ENCODE measurements around the gene MIER2. TPM values are rescaled to one million over a fixed set of nuclear protein-coding genes. Genes with fewer than 3 reads are reported as not detected.
"Not testable (repeated sequence)": the region's sequence is repeated elsewhere in the genome, so short reads cannot be mapped to it uniquely, and the experiment has no call there.

MIER2 gene
- 10 to 100 TPM; 13.0 to 13.9 TPM for polyA plus RNA-seq

GRCh38 chr19:344625-345319, at the start of gene MIER2:
Gene MIER2, minus strand, starts transcription at chr19:344796. Its CDS starts 14 bp downstream, at chr19:344782.
- WGBS, 2 donors, result 9% methylated on average over 58 to 77 of the region's 77 CpGs
- Histone ChIP-seq H3K9me3 (ENCODE audit: control insufficient read depth in 2 of 2, insufficient read depth in 1 of 2, low read depth in 1 of 2, low read length in 1 of 2) (no peaks in the 10 kb centered on the region), H3K27ac (ENCODE audit: low read depth in 2 of 2, low read length in 1 of 2) (peak within 1 kb of the TSS; percentile 56 to 69), H3K4me3 (ENCODE audit: low read depth in 1 of 2, low read length in 2 of 2) (peak within 1 kb of the TSS; percentile 70 to 90), H3K27me3 (ENCODE audit: control insufficient read depth in 1 of 2, insufficient read depth in 2 of 2, low read length in 2 of 2) (no peaks in the 10 kb centered on the region), H3K36me3 (ENCODE audit: control insufficient read depth in 2 of 2, insufficient read depth in 2 of 2, low read length in 1 of 2) (no peaks in the 10 kb centered on the region), H3K4me1 (ENCODE audit: control insufficient read depth in 2 of 2, insufficient read depth in 2 of 2, low read length in 1 of 2) (peaks cover 3 to 32% of the 10 kb centered on the region in 2 donors)

DNA sequence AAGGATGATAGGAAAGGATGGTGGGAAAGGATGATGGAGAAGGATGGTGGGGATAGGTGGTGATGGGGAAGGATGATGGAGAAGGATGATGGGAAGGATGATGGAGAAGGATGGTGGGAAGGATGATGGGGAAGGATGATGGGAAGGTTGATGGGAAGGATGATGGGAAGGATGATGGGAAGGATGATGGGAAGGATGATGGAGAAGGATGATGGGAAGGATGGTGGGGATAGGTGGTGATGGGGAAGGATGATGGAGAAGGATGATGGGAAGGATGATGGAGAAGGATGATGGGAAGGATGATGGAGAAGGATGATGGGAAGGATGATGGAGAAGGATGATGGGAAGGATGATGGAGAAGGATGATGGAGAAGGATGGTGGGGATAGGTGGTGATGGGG, 49.0 kb upstream of the MIER2 start:
- not testable (repeated sequence) for H3K27ac ChIP-seq (ENCODE audit: low read depth in 2 of 2, low read length in 1 of 2); H3K9me3 ChIP-seq (ENCODE audit: control insufficient read depth in 2 of 2, insufficient read depth in 1 of 2, low read depth in 1 of 2, low read length in 1 of 2); H3K4me3 ChIP-seq (ENCODE audit: low read depth in 1 of 2, low read length in 2 of 2); H3K36me3 ChIP-seq (ENCODE audit: control insufficient read depth in 2 of 2, insufficient read depth in 2 of 2, low read length in 1 of 2); H3K4me1 ChIP-seq (ENCODE audit: control insufficient read depth in 2 of 2, insufficient read depth in 2 of 2, low read length in 1 of 2); H3K27me3 ChIP-seq (ENCODE audit: control insufficient read depth in 1 of 2, insufficient read depth in 2 of 2, low read length in 2 of 2)

DNA sequence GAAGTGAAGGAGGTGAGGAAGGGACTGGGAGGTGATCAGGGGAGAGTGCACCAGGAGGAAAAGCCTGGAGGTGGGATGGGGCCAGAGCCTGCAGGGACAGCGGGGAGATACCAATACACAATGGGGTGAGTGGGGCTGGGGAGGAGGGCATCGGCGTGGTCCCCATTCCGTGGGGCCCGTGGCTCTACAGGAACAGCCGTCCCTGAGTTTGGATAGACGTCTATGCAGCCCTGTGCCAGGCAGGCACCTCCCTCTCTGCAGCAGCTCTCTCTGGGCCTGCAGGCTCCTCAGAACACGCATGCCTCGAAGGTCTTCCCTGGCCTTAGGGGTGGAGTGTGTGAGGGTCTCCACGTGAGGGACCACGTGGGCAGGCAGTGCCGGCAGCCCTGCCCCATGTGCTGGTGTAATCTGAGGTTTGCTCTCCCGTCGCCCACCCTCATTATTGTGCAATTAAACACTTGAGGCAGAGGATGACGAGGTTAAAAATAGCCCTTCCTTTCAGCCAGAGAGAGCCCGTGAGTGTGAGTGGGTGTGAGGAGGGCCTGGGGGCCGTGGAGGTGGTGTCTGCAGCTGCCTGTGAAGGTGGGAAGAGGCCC, 47.9 kb upstream of the MIER2 start:
- no peaks in the 10 kb centered on the region for H3K36me3 ChIP-seq (ENCODE audit: control insufficient read depth in 2 of 2, insufficient read depth in 2 of 2, low read length in 1 of 2)
- H3K27ac ChIP-seq (ENCODE audit: low read depth in 2 of 2, low read length in 1 of 2), result no peak overlapping the region
- no peaks in the 10 kb centered on the region for H3K27me3 ChIP-seq (ENCODE audit: control insufficient read depth in 1 of 2, insufficient read depth in 2 of 2, low read length in 2 of 2)
- no peaks in the 10 kb centered on the region for H3K4me1 ChIP-seq (ENCODE audit: control insufficient read depth in 2 of 2, insufficient read depth in 2 of 2, low read length in 1 of 2)
- WGBS, 2 donors, result 64 to 65% methylated on average over 17 of the region's 17 CpGs
- H3K4me3 ChIP-seq (ENCODE audit: low read depth in 1 of 2, low read length in 2 of 2), result no peak overlapping the region
- peaks cover 0 to 4% of the 10 kb centered on the region in 2 donors for H3K9me3 ChIP-seq (ENCODE audit: control insufficient read depth in 2 of 2, insufficient read depth in 1 of 2, low read depth in 1 of 2, low read length in 1 of 2)

DNA sequence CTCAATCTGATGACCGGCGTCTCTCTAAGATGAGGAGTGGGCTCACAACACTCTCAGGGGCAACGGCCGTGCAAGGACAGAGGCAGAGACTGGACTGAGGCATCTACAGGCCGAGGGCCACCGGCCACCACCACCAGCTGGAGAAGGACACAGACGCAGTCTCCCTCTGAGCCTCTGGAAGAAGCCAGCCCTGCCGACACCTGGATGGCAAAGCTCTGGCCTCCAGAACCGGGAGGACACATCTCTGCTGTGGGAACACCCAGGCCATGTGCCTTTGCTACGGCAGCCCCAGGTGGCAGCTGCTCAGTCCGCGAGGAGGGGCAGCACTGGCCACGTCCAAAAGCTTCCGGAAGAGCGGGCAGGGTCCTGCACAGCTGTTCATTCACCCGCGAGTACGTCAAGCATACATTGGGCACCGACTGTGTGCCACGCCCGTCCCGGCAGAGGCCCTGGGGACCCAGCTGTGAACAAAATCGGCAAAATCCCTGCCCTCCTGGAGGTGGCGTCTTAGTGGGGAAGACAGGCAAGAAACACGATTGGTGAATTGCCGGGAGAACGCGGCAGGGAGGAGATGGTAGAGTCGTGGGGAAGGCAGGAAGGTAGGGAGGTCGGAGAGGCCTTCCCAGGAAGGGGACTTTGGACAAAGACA, 47.3 kb upstream of the MIER2 start:
- H3K4me3 ChIP-seq (ENCODE audit: low read depth in 1 of 2, low read length in 2 of 2), result no peak overlapping the region
- H3K36me3 ChIP-seq (ENCODE audit: control insufficient read depth in 2 of 2, insufficient read depth in 2 of 2, low read length in 1 of 2), result no peaks in the 10 kb centered on the region
- H3K4me1 ChIP-seq (ENCODE audit: control insufficient read depth in 2 of 2, insufficient read depth in 2 of 2, low read length in 1 of 2), result no peaks in the 10 kb centered on the region
- 86 to 89% methylated on average over 30 of the region's 30 CpGs for WGBS, 2 donors
- peaks cover 0 to 4% of the 10 kb centered on the region in 2 donors for H3K9me3 ChIP-seq (ENCODE audit: control insufficient read depth in 2 of 2, insufficient read depth in 1 of 2, low read depth in 1 of 2, low read length in 1 of 2)
- no peaks in the 10 kb centered on the region for H3K27me3 ChIP-seq (ENCODE audit: control insufficient read depth in 1 of 2, insufficient read depth in 2 of 2, low read length in 2 of 2)
- H3K27ac ChIP-seq (ENCODE audit: low read depth in 2 of 2, low read length in 1 of 2), result no peak overlapping the region

DNA sequence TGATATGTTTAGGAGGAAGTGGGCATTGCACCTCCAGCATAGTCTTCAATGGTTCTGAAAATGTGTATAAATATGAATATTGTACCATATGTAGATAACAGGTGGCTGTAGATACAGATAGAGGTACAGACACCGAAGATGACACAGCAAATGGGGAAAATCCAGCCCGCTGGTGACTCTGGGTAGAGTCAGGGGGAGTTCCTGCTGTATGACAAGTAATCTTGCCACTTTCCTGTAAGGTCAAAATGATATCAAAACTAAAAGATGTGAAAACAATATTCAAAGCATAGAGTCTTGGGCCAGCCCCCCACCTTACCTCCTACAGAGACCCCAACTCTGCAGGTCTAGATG, 46.6 kb upstream of the MIER2 start:
- Histone ChIP-seq H3K27ac (ENCODE audit: low read depth in 2 of 2, low read length in 1 of 2) (no peak overlapping the region), H3K27me3 (ENCODE audit: control insufficient read depth in 1 of 2, insufficient read depth in 2 of 2, low read length in 2 of 2) (no peaks in the 10 kb centered on the region), H3K36me3 (ENCODE audit: control insufficient read depth in 2 of 2, insufficient read depth in 2 of 2, low read length in 1 of 2) (no peaks in the 10 kb centered on the region), H3K4me1 (ENCODE audit: control insufficient read depth in 2 of 2, insufficient read depth in 2 of 2, low read length in 1 of 2) (no peaks in the 10 kb centered on the region), H3K9me3 (ENCODE audit: control insufficient read depth in 2 of 2, insufficient read depth in 1 of 2, low read depth in 1 of 2, low read length in 1 of 2) (peaks cover 0 to 4% of the 10 kb centered on the region in 2 donors), H3K4me3 (ENCODE audit: low read depth in 1 of 2, low read length in 2 of 2) (no peak overlapping the region)
- 70 to 88% methylated on average over 2 of the region's 2 CpGs for WGBS, 2 donors

DNA sequence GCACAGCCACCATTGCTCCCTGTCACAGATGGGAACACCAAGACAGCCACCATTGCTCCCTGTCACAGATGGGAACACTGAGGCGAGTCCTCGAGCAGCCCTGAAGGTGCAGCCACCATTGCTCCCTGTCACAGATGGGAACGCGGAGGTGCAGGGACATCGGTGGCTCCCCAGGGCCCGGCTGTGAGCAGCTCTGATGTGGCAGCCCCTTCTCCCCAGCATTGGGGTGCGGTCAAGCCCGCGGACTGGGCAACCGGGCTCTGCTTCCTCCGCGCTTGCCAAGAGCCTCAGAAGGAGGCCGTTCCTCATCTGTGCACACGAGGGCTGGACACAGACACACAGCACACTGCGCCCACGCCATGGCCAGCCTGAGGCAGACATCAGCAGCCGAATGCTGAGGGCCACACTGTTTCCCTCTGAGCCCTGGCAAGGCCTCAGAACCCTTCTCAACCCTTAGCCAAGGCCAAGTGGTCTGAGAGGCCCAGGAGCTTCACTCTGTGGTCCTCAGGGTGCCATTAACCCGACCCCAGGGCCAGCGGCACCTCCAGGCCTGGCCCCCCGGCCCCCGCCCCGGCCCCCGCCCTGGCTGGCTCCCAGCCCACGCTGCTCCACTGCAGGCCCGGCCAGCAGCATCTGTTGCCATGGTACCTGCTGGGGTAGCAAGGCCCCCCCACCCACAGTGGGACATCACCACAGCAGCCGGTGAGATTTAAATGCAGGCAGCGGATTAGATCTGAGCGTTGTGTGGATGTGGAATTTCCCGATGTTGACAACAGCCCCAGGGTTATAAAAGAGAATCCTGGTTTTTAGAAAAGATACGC, 46.0 kb upstream of the MIER2 start:
- Histone ChIP-seq H3K9me3 (ENCODE audit: control insufficient read depth in 2 of 2, insufficient read depth in 1 of 2, low read depth in 1 of 2, low read length in 1 of 2) (peaks cover 0 to 3% of the 10 kb centered on the region in 2 donors), H3K4me3 (ENCODE audit: low read depth in 1 of 2, low read length in 2 of 2) (no peak overlapping the region), H3K4me1 (ENCODE audit: control insufficient read depth in 2 of 2, insufficient read depth in 2 of 2, low read length in 1 of 2) (no peaks in the 10 kb centered on the region), H3K27ac (ENCODE audit: low read depth in 2 of 2, low read length in 1 of 2) (no peak overlapping the region), H3K36me3 (ENCODE audit: control insufficient read depth in 2 of 2, insufficient read depth in 2 of 2, low read length in 1 of 2) (no peaks in the 10 kb centered on the region), H3K27me3 (ENCODE audit: control insufficient read depth in 1 of 2, insufficient read depth in 2 of 2, low read length in 2 of 2) (no peaks in the 10 kb centered on the region)
- WGBS, 2 donors, result 81 to 84% methylated on average over 30 of the region's 30 CpGs

GRCh38 chr19:389935-390289, 45.3 kb upstream of the MIER2 start:
- Histone ChIP-seq H3K4me3 (ENCODE audit: low read depth in 1 of 2, low read length in 2 of 2) (no peak overlapping the region), H3K27me3 (ENCODE audit: control insufficient read depth in 1 of 2, insufficient read depth in 2 of 2, low read length in 2 of 2) (no peaks in the 10 kb centered on the region), H3K27ac (ENCODE audit: low read depth in 2 of 2, low read length in 1 of 2) (no peak overlapping the region), H3K4me1 (ENCODE audit: control insufficient read depth in 2 of 2, insufficient read depth in 2 of 2, low read length in 1 of 2) (no peaks in the 10 kb centered on the region), H3K9me3 (ENCODE audit: control insufficient read depth in 2 of 2, insufficient read depth in 1 of 2, low read depth in 1 of 2, low read length in 1 of 2) (no peaks in the 10 kb centered on the region), H3K36me3 (ENCODE audit: control insufficient read depth in 2 of 2, insufficient read depth in 2 of 2, low read length in 1 of 2) (no peaks in the 10 kb centered on the region)
- 81 to 88% methylated on average over 10 to 12 of the region's 12 CpGs for WGBS, 2 donors

DNA sequence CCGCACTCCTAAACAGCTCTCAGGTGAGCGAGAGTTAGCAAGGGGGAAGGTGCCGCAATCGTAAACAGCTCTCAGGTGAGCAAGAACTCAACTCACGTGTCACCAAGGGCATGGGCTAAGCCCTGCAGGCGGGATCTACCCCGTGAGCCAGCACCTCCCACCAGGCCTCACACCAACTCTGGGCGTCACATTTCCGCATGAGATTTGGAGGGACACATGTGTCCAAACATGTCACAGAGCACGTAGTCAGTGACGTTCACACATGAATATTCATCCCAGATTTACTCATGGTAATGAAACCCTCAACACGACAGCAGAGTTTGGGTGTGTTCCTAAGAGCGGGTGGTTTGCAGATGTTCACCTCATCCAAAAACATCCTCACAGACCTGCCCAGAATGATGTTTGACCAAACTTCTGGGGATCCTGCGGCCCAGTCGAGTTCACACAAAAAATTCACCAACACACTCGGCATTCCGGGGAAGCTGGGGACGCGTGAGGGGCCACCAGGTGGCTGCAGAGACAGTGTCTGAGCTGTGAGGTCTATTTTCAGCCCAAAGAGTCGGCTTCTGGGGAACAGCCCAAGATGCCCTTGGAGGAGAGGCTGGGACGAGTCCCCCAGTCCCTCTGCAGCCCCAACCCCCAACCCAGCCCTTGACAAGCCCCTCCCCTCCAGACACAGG, 44.8 kb upstream of the MIER2 start:
- Histone ChIP-seq H3K9me3 (ENCODE audit: control insufficient read depth in 2 of 2, insufficient read depth in 1 of 2, low read depth in 1 of 2, low read length in 1 of 2) (no peaks in the 10 kb centered on the region), H3K4me3 (ENCODE audit: low read depth in 1 of 2, low read length in 2 of 2) (no peak overlapping the region), H3K27me3 (ENCODE audit: control insufficient read depth in 1 of 2, insufficient read depth in 2 of 2, low read length in 2 of 2) (no peaks in the 10 kb centered on the region), H3K36me3 (ENCODE audit: control insufficient read depth in 2 of 2, insufficient read depth in 2 of 2, low read length in 1 of 2) (no peaks in the 10 kb centered on the region), H3K27ac (ENCODE audit: low read depth in 2 of 2, low read length in 1 of 2) (no peak overlapping the region), H3K4me1 (ENCODE audit: control insufficient read depth in 2 of 2, insufficient read depth in 2 of 2, low read length in 1 of 2) (no peaks in the 10 kb centered on the region)
- 54 to 72% methylated on average over 21 of the region's 21 CpGs for WGBS, 2 donors

- WGBS, 2 donors, result 76 to 78% methylated on average over 17 of the region's 17 CpGs
- H3K9me3 ChIP-seq (ENCODE audit: control insufficient read depth in 2 of 2, insufficient read depth in 1 of 2, low read depth in 1 of 2, low read length in 1 of 2), result no peaks in the 10 kb centered on the region
- H3K27me3 ChIP-seq (ENCODE audit: control insufficient read depth in 1 of 2, insufficient read depth in 2 of 2, low read length in 2 of 2), result no peaks in the 10 kb centered on the region
- no peaks in the 10 kb centered on the region for H3K36me3 ChIP-seq (ENCODE audit: control insufficient read depth in 2 of 2, insufficient read depth in 2 of 2, low read length in 1 of 2)
- H3K4me1 ChIP-seq (ENCODE audit: control insufficient read depth in 2 of 2, insufficient read depth in 2 of 2, low read length in 1 of 2), result no peaks in the 10 kb centered on the region
- H3K4me3 ChIP-seq (ENCODE audit: low read depth in 1 of 2, low read length in 2 of 2), result no peak overlapping the region
- H3K27ac ChIP-seq (ENCODE audit: low read depth in 2 of 2, low read length in 1 of 2), result no peak overlapping the region
Observed at GRCh38 chr19:388691-389090, 44.1 kb upstream of the MIER2 start.
